Calu3 (cell line): Measurements from ENCODE around the gene AQP1. TPM values are rescaled to one million over a fixed set of nuclear protein-coding genes. Genes with fewer than 3 reads are reported as not detected.

Experiments
- BruUV-seq: library from RNA; stranded (reverse); fragments of 400-500 nt; replicated peaks from 2 replicates; lab custom pipeline; 2021; lab: Mats Ljungman, UMichigan
- CTCF ChIA-PET: fragments of 300-600 bp; sonication (Branson Sonifier 250); formaldehyde crosslinking; loops from one replicate; lab custom pipeline; 2022; ENCODE audit warnings: antibody characterized with exemption; lab: Charles Lee
- DNase-seq: peaks from one replicate; pipeline ENCODE4 v3.0.0; 2022
- H3K27ac Mint-ChIP-seq: one replicate; pipeline ENCODE4 v1.8.0; 2022; ENCODE audit warnings: mixed read lengths; ENCODE audit not compliant: unreplicated experiment
- H3K27me3 Mint-ChIP-seq: one replicate; pipeline ENCODE4 v1.8.0; 2022; ENCODE audit warnings: mixed read lengths; ENCODE audit not compliant: unreplicated experiment
- H3K36me3 Mint-ChIP-seq: one replicate; pipeline ENCODE4 v1.8.0; 2022; ENCODE audit warnings: mild to moderate bottlenecking, moderate library complexity, mixed read lengths; ENCODE audit not compliant: insufficient read depth, unreplicated experiment
- H3K4me1 Mint-ChIP-seq: one replicate; pipeline ENCODE4 v1.8.0; 2022; ENCODE audit warnings: mild to moderate bottlenecking, low read depth, mixed read lengths; ENCODE audit not compliant: unreplicated experiment
- H3K4me3 Mint-ChIP-seq: one replicate; pipeline ENCODE4 v1.8.0; 2022; ENCODE audit warnings: mild to moderate bottlenecking, low read depth, moderate library complexity, mixed read lengths; ENCODE audit not compliant: unreplicated experiment
- H3K9me3 Mint-ChIP-seq: one replicate; pipeline ENCODE4 v1.8.0; 2022; ENCODE audit warnings: low read depth, mixed read lengths; ENCODE audit not compliant: unreplicated experiment
- intact Hi-C: fragments of 100-400 bp; cut with micrococcal nuclease; formaldehyde crosslinking; loops from one replicate; pipeline ENCODE4 v1.10.0; 2022; ENCODE audit not compliant: unreplicated experiment
- total RNA-seq: library from RNA; stranded (reverse); gene quantifications from 2 replicates; pipeline ENCODE4 v1.2.3, GENCODE V29; 2022
- TF ChIP-seq, protein P1 (sequence below): fragments of 200-600 bp; IDR thresholded peaks from one replicate; pipeline ENCODE4 v1.8.0; 2022; ENCODE audit warnings: antibody characterized with exemption; ENCODE audit not compliant: unreplicated experiment

Gene AQP1
- total RNA-seq, 1 experiment from 2014 or later = 1.7 TPM

DNA sequence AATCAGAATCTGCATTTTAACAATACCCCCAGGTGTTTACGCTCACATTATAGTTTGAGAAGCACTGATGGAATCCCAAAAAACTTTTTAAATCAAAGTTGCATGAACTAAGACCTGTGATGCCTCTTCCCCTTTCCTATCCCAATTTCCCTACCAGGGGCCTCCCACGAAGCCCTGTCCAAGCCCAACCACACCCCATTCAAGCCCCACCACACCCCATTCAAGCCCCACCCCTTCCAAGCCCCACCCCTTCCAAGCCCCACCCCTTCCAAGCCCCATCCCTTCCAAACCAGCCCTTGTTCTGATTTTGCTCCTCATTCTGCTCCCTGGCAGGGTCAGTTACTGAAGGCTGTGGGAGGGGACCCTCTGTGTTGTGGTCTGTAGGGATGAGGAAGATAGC, 9.8 kb upstream of the AQP1 start:
- no peak for DNase-seq
- H3K27me3 Mint-ChIP-seq = no peaks in the 10 kb centered on the region
- H3K4me3 Mint-ChIP-seq = no peak overlapping the region
- no peak overlapping the region for H3K27ac Mint-ChIP-seq
- no TSS peak for BruUV-seq
- H3K9me3 Mint-ChIP-seq = no peaks in the 10 kb centered on the region
- H3K36me3 Mint-ChIP-seq = peaks cover 15% of the 10 kb centered on the region
- TF ChIP-seq, protein P1, sequence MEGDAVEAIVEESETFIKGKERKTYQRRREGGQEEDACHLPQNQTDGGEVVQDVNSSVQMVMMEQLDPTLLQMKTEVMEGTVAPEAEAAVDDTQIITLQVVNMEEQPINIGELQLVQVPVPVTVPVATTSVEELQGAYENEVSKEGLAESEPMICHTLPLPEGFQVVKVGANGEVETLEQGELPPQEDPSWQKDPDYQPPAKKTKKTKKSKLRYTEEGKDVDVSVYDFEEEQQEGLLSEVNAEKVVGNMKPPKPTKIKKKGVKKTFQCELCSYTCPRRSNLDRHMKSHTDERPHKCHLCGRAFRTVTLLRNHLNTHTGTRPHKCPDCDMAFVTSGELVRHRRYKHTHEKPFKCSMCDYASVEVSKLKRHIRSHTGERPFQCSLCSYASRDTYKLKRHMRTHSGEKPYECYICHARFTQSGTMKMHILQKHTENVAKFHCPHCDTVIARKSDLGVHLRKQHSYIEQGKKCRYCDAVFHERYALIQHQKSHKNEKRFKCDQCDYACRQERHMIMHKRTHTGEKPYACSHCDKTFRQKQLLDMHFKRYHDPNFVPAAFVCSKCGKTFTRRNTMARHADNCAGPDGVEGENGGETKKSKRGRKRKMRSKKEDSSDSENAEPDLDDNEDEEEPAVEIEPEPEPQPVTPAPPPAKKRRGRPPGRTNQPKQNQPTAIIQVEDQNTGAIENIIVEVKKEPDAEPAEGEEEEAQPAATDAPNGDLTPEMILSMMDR = no peak
- CTCF ChIA-PET = no interaction called here
- peaks cover 30% of the 10 kb centered on the region for H3K4me1 Mint-ChIP-seq
- intact Hi-C loops = no loop called here

DNA sequence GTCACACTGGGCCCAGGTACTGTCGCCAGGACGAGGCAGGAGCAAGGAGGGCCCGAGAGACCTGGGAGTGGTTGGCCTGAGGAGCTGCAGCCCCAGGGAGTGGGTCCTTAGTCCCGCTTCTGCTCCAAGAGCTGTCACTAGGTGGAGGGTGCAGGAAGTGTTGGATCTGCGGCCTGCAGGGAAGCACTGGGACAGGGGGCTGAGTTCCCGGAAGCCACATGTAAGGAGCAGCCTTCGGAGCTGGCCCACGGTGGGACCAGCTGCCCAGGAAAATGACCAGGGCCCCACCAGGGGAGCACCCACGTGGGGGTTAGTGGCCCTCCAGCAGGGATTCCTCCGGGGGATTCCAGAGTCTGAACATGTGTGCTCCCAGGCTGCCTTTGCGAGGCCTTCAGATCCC, 9.2 kb upstream of the AQP1 start:
- Mint-ChIP-seq H3K9me3 (no peaks in the 10 kb centered on the region), H3K4me1 (peaks cover 24% of the 10 kb centered on the region)

DNA sequence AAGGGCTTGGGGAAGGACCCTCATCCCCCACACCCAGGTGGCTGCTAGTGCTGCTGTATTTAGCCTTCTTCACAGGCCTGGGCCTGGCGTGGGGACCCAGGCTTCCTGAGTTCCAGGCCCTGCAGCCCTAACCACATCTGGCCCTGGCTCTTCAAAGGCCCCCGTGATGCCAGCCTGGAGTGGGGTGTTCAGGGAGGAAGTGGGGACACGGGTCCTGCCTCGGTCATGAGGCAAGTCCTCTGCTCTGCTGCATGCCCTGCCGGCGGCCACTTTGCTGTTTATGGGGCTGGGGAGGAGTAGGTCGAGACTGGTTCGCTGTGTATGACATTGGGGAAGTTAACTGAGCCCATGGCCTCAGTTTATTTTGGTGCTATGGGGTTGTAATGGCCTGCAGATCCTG, 8.5 kb upstream of the AQP1 start:
- Mint-ChIP-seq H3K4me1 (peaks cover 17% of the 10 kb centered on the region), H3K27ac (no peak overlapping the region), H3K27me3 (no peaks in the 10 kb centered on the region), H3K9me3 (no peaks in the 10 kb centered on the region), H3K4me3 (no peak overlapping the region), H3K36me3 (peaks cover 6% of the 10 kb centered on the region)
- TF ChIP-seq, protein P1 = no peak
- intact Hi-C loops = no loop called here
- DNase-seq = no peak
- BruUV-seq = no TSS peak
- CTCF ChIA-PET = no interaction called here

More for the DNA sequence above, 9.2 kb upstream of the AQP1 start:
- TF ChIP-seq, protein P1 = no peak
- Mint-ChIP-seq H3K36me3 (peaks cover 9% of the 10 kb centered on the region), H3K4me3 (no peak overlapping the region), H3K27ac (no peak overlapping the region), H3K27me3 (no peaks in the 10 kb centered on the region)
- CTCF ChIA-PET = no interaction called here
- intact Hi-C loops = no loop called here
- BruUV-seq = no TSS peak
- no peak for DNase-seq

DNA sequence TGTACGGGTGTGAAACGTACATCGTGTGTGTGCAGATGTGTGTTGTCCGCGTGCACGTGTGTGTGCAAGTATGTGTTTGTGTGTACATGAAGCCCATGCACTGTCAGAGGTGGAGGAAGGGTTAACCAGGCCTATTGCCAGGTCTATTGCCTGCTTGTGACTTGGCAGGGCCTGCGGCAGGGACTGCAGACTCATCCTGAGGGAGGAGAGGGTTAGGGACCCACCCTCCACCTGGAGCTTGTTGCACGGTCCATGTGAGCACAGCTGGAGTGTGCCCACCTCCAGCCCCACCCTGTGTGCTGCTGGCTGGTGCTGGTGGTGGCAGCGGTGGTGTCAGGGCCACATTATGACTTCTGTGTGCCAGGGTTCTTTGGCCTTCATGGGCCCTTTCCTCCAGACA, 7.1 kb upstream of the AQP1 start:
- no TSS peak for BruUV-seq
- intact Hi-C loops = no loop called here
- Mint-ChIP-seq H3K27ac (no peak overlapping the region), H3K36me3 (no peaks in the 10 kb centered on the region), H3K9me3 (no peaks in the 10 kb centered on the region), H3K27me3 (no peaks in the 10 kb centered on the region), H3K4me3 (no peak overlapping the region), H3K4me1 (peaks cover 16% of the 10 kb centered on the region)
- TF ChIP-seq, protein P1 = no peak
- CTCF ChIA-PET = no interaction called here
- DNase-seq = no peak
